ENCODE measurements around the gene NIT1. TPM values are rescaled to one million over a fixed set of nuclear protein-coding genes. Genes with fewer than 3 reads are reported as not detected.

The NIT1 gene
- total RNA-seq, 1 experiment from 2014 or later, result 65.9 TPM

GRCh38 chr1:161081519-161081918 lies 36.4 kb upstream of the NIT1 start:
- H3K79me2 ChIP-seq (ENCODE audit: insufficient read depth, low read length), result no peaks in the 10 kb centered on the region
- ChIA-PET CTCF (interaction anchor here (2.4 kb wide), 1 partner anchor 10 kb away, joined by 7 read pairs; no protein-coding TSS in a partner anchor), POLR2A (no interaction called here), RAD21 (ENCODE audit: low non-redundant PET in 1 of 2, low total read pairs in 2 of 2, uncharacterized antibody in 2 of 2, unreplicated experiment in 2 of 2) (no interaction called here)
- no peak overlapping the region for H2AFZ ChIP-seq (ENCODE audit: low read depth, low read length, poor library complexity, severe bottlenecking)
- H3K27me3 ChIP-seq (ENCODE audit: insufficient read depth, low read length), result no peaks in the 10 kb centered on the region
- no peak overlapping the region for H3K9ac ChIP-seq (ENCODE audit: low read length)
- intact Hi-C loops (cut with micrococcal nuclease), result no loop called here
- peaks cover 34 to 70% of the 10 kb centered on the region in 2 experiments for H3K4me1 ChIP-seq (ENCODE audit: control insufficient read depth in 1 of 2, insufficient read depth in 2 of 2, low read length in 2 of 2)
- no peak overlapping the region for H3K27ac ChIP-seq (ENCODE audit: low read depth, low read length)
- TF ChIP-seq CEBPB (IDR thresholded peaks at IDR 0.05; ENCODE audit: low read depth) (no peak), JUND (IDR thresholded peaks at IDR 0.05) (no peak), ELF1 (IDR thresholded peaks at IDR 0.05; ENCODE audit: borderline replicate concordance, low read depth) (no peak), SIN3A (IDR thresholded peaks at IDR 0.05; ENCODE audit: low read depth) (no peak), ZNF274 (IDR thresholded peaks at IDR 0.05; ENCODE audit: low read depth, low read length) (no peak), TCF7L2 (IDR thresholded peaks at IDR 0.05; ENCODE audit: borderline replicate concordance, extremely low read depth, insufficient read depth, insufficient read length) (no peak), CBX3 (IDR thresholded peaks at IDR 0.05; ENCODE audit: low read depth) (no peak), POLR2A (IDR thresholded peaks at IDR 0.05; ENCODE audit: borderline replicate concordance, extremely low read depth, insufficient read depth, insufficient read length) (no peak)
- TF ChIP-seq, protein P1, sequence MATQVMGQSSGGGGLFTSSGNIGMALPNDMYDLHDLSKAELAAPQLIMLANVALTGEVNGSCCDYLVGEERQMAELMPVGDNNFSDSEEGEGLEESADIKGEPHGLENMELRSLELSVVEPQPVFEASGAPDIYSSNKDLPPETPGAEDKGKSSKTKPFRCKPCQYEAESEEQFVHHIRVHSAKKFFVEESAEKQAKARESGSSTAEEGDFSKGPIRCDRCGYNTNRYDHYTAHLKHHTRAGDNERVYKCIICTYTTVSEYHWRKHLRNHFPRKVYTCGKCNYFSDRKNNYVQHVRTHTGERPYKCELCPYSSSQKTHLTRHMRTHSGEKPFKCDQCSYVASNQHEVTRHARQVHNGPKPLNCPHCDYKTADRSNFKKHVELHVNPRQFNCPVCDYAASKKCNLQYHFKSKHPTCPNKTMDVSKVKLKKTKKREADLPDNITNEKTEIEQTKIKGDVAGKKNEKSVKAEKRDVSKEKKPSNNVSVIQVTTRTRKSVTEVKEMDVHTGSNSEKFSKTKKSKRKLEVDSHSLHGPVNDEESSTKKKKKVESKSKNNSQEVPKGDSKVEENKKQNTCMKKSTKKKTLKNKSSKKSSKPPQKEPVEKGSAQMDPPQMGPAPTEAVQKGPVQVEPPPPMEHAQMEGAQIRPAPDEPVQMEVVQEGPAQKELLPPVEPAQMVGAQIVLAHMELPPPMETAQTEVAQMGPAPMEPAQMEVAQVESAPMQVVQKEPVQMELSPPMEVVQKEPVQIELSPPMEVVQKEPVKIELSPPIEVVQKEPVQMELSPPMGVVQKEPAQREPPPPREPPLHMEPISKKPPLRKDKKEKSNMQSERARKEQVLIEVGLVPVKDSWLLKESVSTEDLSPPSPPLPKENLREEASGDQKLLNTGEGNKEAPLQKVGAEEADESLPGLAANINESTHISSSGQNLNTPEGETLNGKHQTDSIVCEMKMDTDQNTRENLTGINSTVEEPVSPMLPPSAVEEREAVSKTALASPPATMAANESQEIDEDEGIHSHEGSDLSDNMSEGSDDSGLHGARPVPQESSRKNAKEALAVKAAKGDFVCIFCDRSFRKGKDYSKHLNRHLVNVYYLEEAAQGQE (IDR thresholded peaks at IDR 0.05; ENCODE audit: low read depth), result no peak
- no peak for DNase-seq (ENCODE audit: low read depth, low spot score)
- no peak for ATAC-seq
- H3K9me2 ChIP-seq (ENCODE audit: insufficient read depth), result no peaks in the 10 kb centered on the region
- H4K20me1 ChIP-seq (ENCODE audit: insufficient read depth), result no peaks in the 10 kb centered on the region
- H3K4me2 ChIP-seq (ENCODE audit: low read length), result peak overlapping the region; percentile 73
- no TSS peak for BruUV-seq (replicated peaks)
- no peak overlapping the region for H3K4me3 ChIP-seq (replicated peaks in 1 of 2; ENCODE audit: low read depth in 1 of 2, low read length in 2 of 2)
- no peaks in the 10 kb centered on the region for H3K36me3 ChIP-seq (ENCODE audit: control insufficient read depth in 1 of 2, insufficient read depth in 2 of 2, low read length in 2 of 2)
- H3K9me3 ChIP-seq (ENCODE audit: control insufficient read depth in 1 of 2, insufficient read depth in 1 of 2, low read depth in 1 of 2, low read length in 2 of 2), result no peaks in the 10 kb centered on the region

Measured in HCT116 (cell line).